ENCODE data around the gene PGM1. TPM values are rescaled to one million over a fixed set of nuclear protein-coding genes. Genes with fewer than 3 reads are reported as not detected.
A peak's percentile ranks its signal among the peaks of the same experiment; 100 is the strongest.

The PGM1 gene
- total RNA-seq (ENCODE audit: low replicate concordance): 22.7 and 29.0 TPM in 2 replicates

DNA sequence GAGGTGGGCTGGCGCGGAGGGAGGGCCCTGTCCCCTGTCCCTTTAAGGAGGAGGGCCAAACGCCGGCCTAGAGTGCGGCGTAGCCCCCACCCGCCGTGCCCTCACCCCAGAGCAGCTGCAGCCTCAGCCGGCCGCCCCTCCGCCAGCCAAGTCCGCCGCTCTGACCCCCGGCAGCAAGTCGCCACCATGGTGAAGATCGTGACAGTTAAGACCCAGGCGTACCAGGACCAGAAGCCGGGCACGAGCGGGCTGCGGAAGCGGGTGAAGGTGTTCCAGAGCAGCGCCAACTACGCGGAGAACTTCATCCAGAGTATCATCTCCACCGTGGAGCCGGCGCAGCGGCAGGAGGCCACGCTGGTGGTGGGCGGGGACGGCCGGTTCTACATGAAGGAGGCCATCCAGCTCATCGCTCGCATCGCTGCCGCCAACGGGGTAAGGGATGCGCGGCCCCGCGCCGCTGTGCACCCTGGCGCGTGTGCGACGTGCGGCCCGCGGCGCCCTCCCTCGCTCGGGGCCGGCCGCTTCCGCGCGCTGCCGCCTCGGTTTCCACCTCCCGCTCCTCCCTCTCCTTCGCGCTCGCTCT, at the start of gene PGM1:
Gene PGM1 (plus strand): TSS at position 109 of the 583 bp plus-strand sequence. CDS start 78 bp downstream, at position 187.
- Histone ChIP-seq H3K27me3 (peaks cover 57% of the 10 kb centered on the region), H3K4me1 (no peaks in the 10 kb centered on the region), H2AFZ (replicated peaks) (peak within 1 kb of the TSS; percentile 98), H3K9ac (peak within 1 kb of the TSS; percentile 32), H3K4me2 (peak within 1 kb of the TSS; percentile 86), H3K9me3 (ENCODE audit: low read depth) (no peaks in the 10 kb centered on the region), H3F3A (ENCODE audit: low read depth) (peaks cover 24% of the 10 kb centered on the region), H3K27ac (no peak within 1 kb of the TSS), H3K4me3 (peak within 1 kb of the TSS; percentile 96), H4K20me1 (ENCODE audit: low read depth) (no peaks in the 10 kb centered on the region), H3K79me2 (ENCODE audit: low read depth) (no peaks in the 10 kb centered on the region), H3K36me3 (no peaks in the 10 kb centered on the region)
- TF ChIP-seq EZH2phosphoT487 (IDR thresholded peaks at IDR 0.05) (peak; percentile 8), EZH2 (IDR thresholded peaks at IDR 0.05) (no peak)
- TF ChIP-seq, protein P1, sequence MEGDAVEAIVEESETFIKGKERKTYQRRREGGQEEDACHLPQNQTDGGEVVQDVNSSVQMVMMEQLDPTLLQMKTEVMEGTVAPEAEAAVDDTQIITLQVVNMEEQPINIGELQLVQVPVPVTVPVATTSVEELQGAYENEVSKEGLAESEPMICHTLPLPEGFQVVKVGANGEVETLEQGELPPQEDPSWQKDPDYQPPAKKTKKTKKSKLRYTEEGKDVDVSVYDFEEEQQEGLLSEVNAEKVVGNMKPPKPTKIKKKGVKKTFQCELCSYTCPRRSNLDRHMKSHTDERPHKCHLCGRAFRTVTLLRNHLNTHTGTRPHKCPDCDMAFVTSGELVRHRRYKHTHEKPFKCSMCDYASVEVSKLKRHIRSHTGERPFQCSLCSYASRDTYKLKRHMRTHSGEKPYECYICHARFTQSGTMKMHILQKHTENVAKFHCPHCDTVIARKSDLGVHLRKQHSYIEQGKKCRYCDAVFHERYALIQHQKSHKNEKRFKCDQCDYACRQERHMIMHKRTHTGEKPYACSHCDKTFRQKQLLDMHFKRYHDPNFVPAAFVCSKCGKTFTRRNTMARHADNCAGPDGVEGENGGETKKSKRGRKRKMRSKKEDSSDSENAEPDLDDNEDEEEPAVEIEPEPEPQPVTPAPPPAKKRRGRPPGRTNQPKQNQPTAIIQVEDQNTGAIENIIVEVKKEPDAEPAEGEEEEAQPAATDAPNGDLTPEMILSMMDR (IDR thresholded peaks at IDR 0.05): no peak
- Mint-ChIP-seq H3K4me3 (peak within 1 kb of the TSS; percentile 94), H3K9me3 (no peaks in the 10 kb centered on the region), H3K36me3 (no peaks in the 10 kb centered on the region), H3K4me1 (peaks cover 3% of the 10 kb centered on the region), H3K27ac (no peak within 1 kb of the TSS), H3K27me3 (ENCODE audit: insufficient read depth, low read depth) (peaks cover 6% of the 10 kb centered on the region)
- DNase-seq (ENCODE audit: low spot score): peak; percentile 85

DNA sequence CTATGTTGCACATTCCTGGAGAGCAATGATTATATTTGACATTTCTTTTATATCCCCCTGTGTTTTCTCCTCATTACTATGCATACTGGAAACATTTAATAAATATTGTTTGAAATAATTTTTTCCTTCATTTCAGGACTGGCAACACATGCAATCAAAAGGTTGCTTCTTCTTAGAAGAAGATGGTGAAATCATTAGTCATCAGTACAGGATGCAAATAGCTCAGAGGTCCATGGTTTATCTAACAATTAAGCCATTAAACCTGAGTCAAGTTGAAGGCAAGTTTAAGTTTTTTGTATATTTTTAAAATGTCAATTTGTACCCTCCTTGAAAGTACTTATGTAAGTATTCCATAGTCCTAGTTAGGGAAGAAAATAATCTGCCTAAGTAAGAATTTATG, 47.4 kb upstream of the PGM1 start:
- no peak overlapping the region for H3K27ac Mint-ChIP-seq
- Histone ChIP-seq H2AFZ (replicated peaks) (no peak overlapping the region), H3K27ac (no peak overlapping the region)

DNA sequence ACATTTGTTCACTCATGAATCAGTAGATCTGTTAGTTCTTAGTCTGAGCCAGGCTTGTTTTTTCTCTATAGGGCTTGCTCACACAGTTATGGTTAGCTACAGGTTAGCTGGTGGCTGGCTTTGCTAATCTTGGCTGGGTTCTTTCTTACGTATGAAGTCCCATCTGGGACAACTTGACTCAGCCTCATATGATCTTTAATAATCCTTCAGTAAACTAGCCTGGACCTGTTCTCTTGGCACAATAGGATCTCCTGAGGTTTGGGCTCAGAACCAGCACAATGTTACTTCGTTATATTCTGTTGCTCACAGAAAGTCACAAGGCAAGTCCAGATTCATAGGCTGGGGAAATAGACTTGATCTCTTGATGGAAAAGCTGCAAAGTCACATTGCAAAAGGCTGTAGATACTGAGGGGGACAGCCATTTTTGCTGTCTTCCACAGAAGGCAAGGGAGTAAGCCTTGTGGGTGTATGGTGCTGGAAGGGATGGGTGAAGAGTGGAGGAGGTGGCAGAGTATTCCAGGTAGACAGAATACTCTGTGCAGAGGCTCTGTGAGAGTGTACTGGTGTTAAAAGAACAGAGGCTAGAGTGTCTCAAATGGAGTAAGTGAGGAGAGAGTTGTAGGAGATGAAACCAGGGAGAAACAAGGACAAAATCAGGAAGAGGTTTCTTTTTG, 45.5 kb upstream of the PGM1 start:
- Histone ChIP-seq H3K79me2 (ENCODE audit: low read depth) (no peaks in the 10 kb centered on the region), H3K9ac (no peak overlapping the region), H4K20me1 (ENCODE audit: low read depth) (no peaks in the 10 kb centered on the region), H3F3A (ENCODE audit: low read depth) (no peaks in the 10 kb centered on the region), H3K9me3 (ENCODE audit: low read depth) (no peaks in the 10 kb centered on the region), H3K27me3 (no peaks in the 10 kb centered on the region), H3K36me3 (no peaks in the 10 kb centered on the region), H3K4me2 (no peak overlapping the region), H3K4me1 (no peaks in the 10 kb centered on the region), H3K27ac (no peak overlapping the region), H2AFZ (replicated peaks) (no peak overlapping the region), H3K4me3 (no peak overlapping the region)
- H3K36me3 Mint-ChIP-seq: peaks cover 9% of the 10 kb centered on the region
- no peaks in the 10 kb centered on the region for H3K27me3 Mint-ChIP-seq (ENCODE audit: insufficient read depth, low read depth)
- no peaks in the 10 kb centered on the region for H3K4me1 Mint-ChIP-seq
- DNase-seq (ENCODE audit: low spot score): no peak
- TF ChIP-seq, protein P1 (IDR thresholded peaks at IDR 0.05): no peak
- TF ChIP-seq EZH2 (IDR thresholded peaks at IDR 0.05): no peak
- no peak for TF ChIP-seq EZH2phosphoT487 (IDR thresholded peaks at IDR 0.05)
- no peaks in the 10 kb centered on the region for H3K9me3 Mint-ChIP-seq
- no peak overlapping the region for H3K27ac Mint-ChIP-seq
- H3K4me3 Mint-ChIP-seq: no peak overlapping the region

More for the DNA sequence above, 47.4 kb upstream of the PGM1 start:
- peaks cover 2% of the 10 kb centered on the region for H4K20me1 ChIP-seq (ENCODE audit: low read depth)
- H3F3A ChIP-seq (ENCODE audit: low read depth): peaks cover 1% of the 10 kb centered on the region
- no peak overlapping the region for H3K4me3 ChIP-seq
- no peak overlapping the region for H3K4me2 ChIP-seq
- TF ChIP-seq, protein P1 (IDR thresholded peaks at IDR 0.05): no peak
- TF ChIP-seq EZH2 (IDR thresholded peaks at IDR 0.05): no peak
- TF ChIP-seq EZH2phosphoT487 (IDR thresholded peaks at IDR 0.05): no peak
- no peaks in the 10 kb centered on the region for H3K27me3 Mint-ChIP-seq (ENCODE audit: insufficient read depth, low read depth)
- H3K9ac ChIP-seq: no peak overlapping the region
- H3K4me1 ChIP-seq: no peaks in the 10 kb centered on the region
- DNase-seq (ENCODE audit: low spot score): no peak
- no peaks in the 10 kb centered on the region for H3K9me3 ChIP-seq (ENCODE audit: low read depth)
- H3K4me3 Mint-ChIP-seq: no peak overlapping the region
- no peaks in the 10 kb centered on the region for H3K4me1 Mint-ChIP-seq
- H3K9me3 Mint-ChIP-seq: no peaks in the 10 kb centered on the region
- no peaks in the 10 kb centered on the region for H3K27me3 ChIP-seq
- peaks cover 13% of the 10 kb centered on the region for H3K36me3 Mint-ChIP-seq
- H3K79me2 ChIP-seq (ENCODE audit: low read depth): no peaks in the 10 kb centered on the region
- no peaks in the 10 kb centered on the region for H3K36me3 ChIP-seq

All from neural progenitor cell (in vitro differentiated cells).